ENCODE results near the gene CYP2W1.

DNA sequence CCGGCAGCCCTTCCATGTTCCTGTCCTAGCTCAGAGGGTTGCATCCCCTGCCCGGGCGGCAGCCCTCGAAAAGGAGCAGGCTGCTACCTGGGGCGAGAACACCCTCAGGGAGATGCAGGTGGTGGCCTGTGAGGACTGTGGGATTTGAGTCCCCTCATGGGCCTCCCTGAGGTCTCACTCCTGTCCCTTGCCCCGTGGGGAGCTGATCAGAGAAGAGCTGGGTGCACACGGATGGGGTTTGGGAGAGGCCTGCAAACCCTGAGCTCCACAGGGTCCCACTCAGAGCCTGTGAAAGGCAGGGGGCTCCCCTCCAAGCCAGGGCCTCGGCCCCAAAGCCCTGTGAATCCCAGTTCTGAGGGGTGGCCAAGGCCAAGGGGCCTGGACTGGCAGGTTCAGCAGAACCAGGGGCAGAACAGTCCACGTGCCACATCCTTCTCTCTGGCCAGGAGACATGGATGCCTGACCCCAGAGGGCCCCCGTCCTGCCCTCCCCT, 424 bp upstream of the CYP2W1 start:
- TF ChIP-seq, protein P1, sequence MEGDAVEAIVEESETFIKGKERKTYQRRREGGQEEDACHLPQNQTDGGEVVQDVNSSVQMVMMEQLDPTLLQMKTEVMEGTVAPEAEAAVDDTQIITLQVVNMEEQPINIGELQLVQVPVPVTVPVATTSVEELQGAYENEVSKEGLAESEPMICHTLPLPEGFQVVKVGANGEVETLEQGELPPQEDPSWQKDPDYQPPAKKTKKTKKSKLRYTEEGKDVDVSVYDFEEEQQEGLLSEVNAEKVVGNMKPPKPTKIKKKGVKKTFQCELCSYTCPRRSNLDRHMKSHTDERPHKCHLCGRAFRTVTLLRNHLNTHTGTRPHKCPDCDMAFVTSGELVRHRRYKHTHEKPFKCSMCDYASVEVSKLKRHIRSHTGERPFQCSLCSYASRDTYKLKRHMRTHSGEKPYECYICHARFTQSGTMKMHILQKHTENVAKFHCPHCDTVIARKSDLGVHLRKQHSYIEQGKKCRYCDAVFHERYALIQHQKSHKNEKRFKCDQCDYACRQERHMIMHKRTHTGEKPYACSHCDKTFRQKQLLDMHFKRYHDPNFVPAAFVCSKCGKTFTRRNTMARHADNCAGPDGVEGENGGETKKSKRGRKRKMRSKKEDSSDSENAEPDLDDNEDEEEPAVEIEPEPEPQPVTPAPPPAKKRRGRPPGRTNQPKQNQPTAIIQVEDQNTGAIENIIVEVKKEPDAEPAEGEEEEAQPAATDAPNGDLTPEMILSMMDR (optimal IDR thresholded peaks at IDR 0.05 in 1 of 3, IDR thresholded peaks at IDR 0.05 in 1 of 3, conservative IDR thresholded peaks at IDR 0.05 in 1 of 3; ENCODE audit: extremely low read depth in 1 of 3, insufficient read depth in 2 of 3, low read length in 3 of 3): no peak
- no peak for TF ChIP-seq EZH2 (IDR thresholded peaks at IDR 0.05; ENCODE audit: low read length)
